COLO668 (cell line): ENCODE measurements around the gene ASTL.

Source experiments
- DNase-seq: peaks from one replicate; lab custom pipeline; 2025; ENCODE audit not compliant: unreplicated experiment; lab: John Stamatoyannopoulos, UW

ASTL gene

GRCh38 chr2:96114546-96114902, 23.8 kb downstream of the ASTL start:
- DNase-seq, result no peak

- no peak for DNase-seq
These were observed 24.4 kb downstream of the ASTL start for GRCh38 chr2:96113951-96114350.

GRCh38 chr2:96113367-96113677, 25.0 kb downstream of the ASTL start:
- DNase-seq, result no peak

GRCh38 chr2:96112501-96113366, 25.6 kb downstream of the ASTL start:
- no peak for DNase-seq

GRCh38 chr2:96111823-96112500, 26.3 kb downstream of the ASTL start:
- DNase-seq, result peak; percentile 20

- DNase-seq, result no peak
These were observed 27.1 kb downstream of the ASTL start for GRCh38 chr2:96111257-96111640.

- DNase-seq, result no peak
These were observed 27.6 kb downstream of the ASTL start for GRCh38 chr2:96110621-96111256.

- DNase-seq, result no peak
These were observed 28.3 kb downstream of the ASTL start for GRCh38 chr2:96109931-96110511.

GRCh38 chr2:96109361-96109680, 29.0 kb downstream of the ASTL start:
- DNase-seq, result no peak

- DNase-seq, result no peak
These were observed 29.6 kb downstream of the ASTL start for GRCh38 chr2:96108541-96109360.

- DNase-seq, result no peak
These were observed 30.2 kb downstream of the ASTL start for GRCh38 chr2:96108151-96108540.

GRCh38 chr2:96107708-96108065, 30.6 kb downstream of the ASTL start:
- DNase-seq, result no peak

GRCh38 chr2:96106991-96107707, 31.2 kb downstream of the ASTL start:
- no peak for DNase-seq

GRCh38 chr2:96105994-96106715, 32.1 kb downstream of the ASTL start:
- no peak for DNase-seq

- DNase-seq, result no peak
These were observed 33.0 kb downstream of the ASTL start for GRCh38 chr2:96105152-96105915.

GRCh38 chr2:96104487-96104861, 33.8 kb downstream of the ASTL start:
- no peak for DNase-seq

- no peak for DNase-seq
These were observed 34.4 kb downstream of the ASTL start for GRCh38 chr2:96103761-96104486.

- DNase-seq, result no peak
These were observed 35.1 kb downstream of the ASTL start for GRCh38 chr2:96103187-96103601.
